MM.1S (cell line): Measurements from ENCODE around the gene PTPN20.

Experiments
- DNase-seq: peaks from one replicate; pipeline ENCODE4 v3.0.0-alpha.2; 2015
- H2AFZ ChIP-seq: fragments of 300-600 bp; sonication (generic); 2 replicates; pipeline ENCODE4 v1.6.0; 2016; ENCODE audit warnings: antibody characterized with exemption, low read length
- H3F3A ChIP-seq: fragments of 300-600 bp; sonication (generic); 2 replicates; pipeline ENCODE4 v1.6.1; 2016; ENCODE audit warnings: mild to moderate bottlenecking, antibody characterized with exemption, low read length, moderate library complexity, mixed read lengths; ENCODE audit not compliant: insufficient read depth
- H3K27ac ChIP-seq: fragments of 300-600 bp; sonication (generic); 2 replicates; pipeline ENCODE4 v1.5.1; 2016; ENCODE audit warnings: mild to moderate bottlenecking, low read length
- H3K27me3 ChIP-seq: fragments of 300-600 bp; sonication (generic); replicated peaks from 2 replicates; pipeline ENCODE4 v1.6.0; 2016; ENCODE audit warnings: low read length; ENCODE audit not compliant: insufficient read depth
- H3K36me3 ChIP-seq: fragments of 300-600 bp; sonication (generic); replicated peaks from 2 replicates; pipeline ENCODE4 v1.6.1; 2016; ENCODE audit warnings: mild to moderate bottlenecking, low read length, mixed read lengths; ENCODE audit not compliant: insufficient read depth
- H3K4me1 ChIP-seq: fragments of 300-600 bp; sonication (generic); 2 replicates; pipeline ENCODE4 v1.6.1; 2016; ENCODE audit warnings: low read length, mixed read lengths
- H3K4me2 ChIP-seq: fragments of 300-600 bp; sonication (generic); 2 replicates; pipeline ENCODE4 v1.6.0; 2016; ENCODE audit warnings: low read depth, low read length
- H3K4me3 ChIP-seq: fragments of 300-600 bp; sonication (generic); 2 replicates; pipeline ENCODE4 v1.5.1; 2016; ENCODE audit warnings: low read length, mixed read lengths
- H3K79me2 ChIP-seq: fragments of 300-600 bp; sonication (generic); 2 replicates; pipeline ENCODE4 v1.6.1; 2016; ENCODE audit warnings: mixed run types, low read length, mixed read lengths
- H3K9ac ChIP-seq: fragments of 300-600 bp; sonication (generic); 2 replicates; pipeline ENCODE4 v1.6.1; 2016; ENCODE audit warnings: low read length, mixed read lengths
- H3K9me2 ChIP-seq: fragments of 300-600 bp; sonication (generic); replicated peaks from 2 replicates; pipeline ENCODE4 v1.6.1; 2016; ENCODE audit warnings: mild to moderate bottlenecking, low read length, mixed read lengths; ENCODE audit not compliant: insufficient read depth
- H3K9me3 ChIP-seq: fragments of 300-600 bp; sonication (generic); replicated peaks from 2 replicates; pipeline ENCODE4 v1.6.1; 2016; ENCODE audit warnings: mild to moderate bottlenecking, low read length, mixed read lengths; ENCODE audit not compliant: insufficient read depth
- H4K20me1 ChIP-seq: fragments of 300-600 bp; sonication (generic); 2 replicates; pipeline ENCODE4 v1.6.1; 2016; ENCODE audit warnings: mild to moderate bottlenecking, low read length, moderate library complexity, mixed read lengths; ENCODE audit not compliant: insufficient read depth
- EZH2 ChIP-seq: fragments of 300-600 bp; sonication (generic); optimal IDR thresholded peaks from 2 replicates; pipeline ENCODE3; 2017; ENCODE audit warnings: low read depth, mild to moderate bottlenecking, antibody characterized with exemption, low read length, mixed read lengths
- EZH2phosphoT487 ChIP-seq: fragments of 300-600 bp; sonication (generic); IDR thresholded peaks from 2 replicates; pipeline ENCODE4 v1.6.1; 2018; ENCODE audit warnings: antibody characterized with exemption, low read length
- TF ChIP-seq, protein P1 (sequence below): fragments of 300-600 bp; sonication (generic); IDR thresholded peaks from 2 replicates; pipeline ENCODE4 v1.5.1; 2016; ENCODE audit warnings: antibody characterized with exemption, low read length, mixed read lengths

The PTPN20 gene

DNA sequence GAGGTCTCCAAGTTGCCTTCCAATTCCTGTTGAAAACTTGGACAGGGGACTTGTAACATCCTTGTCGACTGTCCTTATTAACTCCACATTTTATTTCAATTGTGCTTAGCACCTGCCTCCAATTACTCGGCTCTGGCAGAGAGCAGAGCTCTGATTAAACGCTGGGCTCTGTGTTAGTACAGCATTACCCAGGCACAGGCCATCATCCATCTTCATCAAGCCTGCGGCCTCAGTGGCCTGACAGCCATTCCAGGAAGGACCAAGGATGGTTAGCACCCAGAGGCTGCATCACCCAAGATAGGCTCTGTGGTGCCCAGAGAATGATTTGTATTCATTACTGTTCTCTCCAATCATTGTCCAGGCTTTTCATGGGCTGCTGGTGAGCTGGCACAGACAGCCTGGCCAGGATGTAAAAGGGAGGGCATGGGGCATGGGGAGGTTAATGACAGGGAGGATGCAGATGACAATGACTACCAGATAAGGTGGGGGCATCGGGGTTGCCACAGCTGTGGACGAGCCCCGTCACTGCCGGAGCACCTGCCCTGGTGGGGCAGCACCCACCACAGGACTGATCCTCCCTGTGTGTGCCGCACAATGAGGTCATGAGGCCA lies 123.3 kb downstream of the PTPN20 start:
- H3K9me2 ChIP-seq: no peaks in the 10 kb centered on the region
- no peaks in the 10 kb centered on the region for H3K27me3 ChIP-seq
- H3K36me3 ChIP-seq: no peaks in the 10 kb centered on the region
- H4K20me1 ChIP-seq: no peaks in the 10 kb centered on the region
- no peak overlapping the region for H3K4me3 ChIP-seq
- H3F3A ChIP-seq: no peaks in the 10 kb centered on the region
- no peak overlapping the region for H3K4me2 ChIP-seq
- no peak overlapping the region for H3K9ac ChIP-seq
- H2AFZ ChIP-seq: no peak overlapping the region
- H3K4me1 ChIP-seq: no peaks in the 10 kb centered on the region
- no peak for DNase-seq
- TF ChIP-seq, protein P1, sequence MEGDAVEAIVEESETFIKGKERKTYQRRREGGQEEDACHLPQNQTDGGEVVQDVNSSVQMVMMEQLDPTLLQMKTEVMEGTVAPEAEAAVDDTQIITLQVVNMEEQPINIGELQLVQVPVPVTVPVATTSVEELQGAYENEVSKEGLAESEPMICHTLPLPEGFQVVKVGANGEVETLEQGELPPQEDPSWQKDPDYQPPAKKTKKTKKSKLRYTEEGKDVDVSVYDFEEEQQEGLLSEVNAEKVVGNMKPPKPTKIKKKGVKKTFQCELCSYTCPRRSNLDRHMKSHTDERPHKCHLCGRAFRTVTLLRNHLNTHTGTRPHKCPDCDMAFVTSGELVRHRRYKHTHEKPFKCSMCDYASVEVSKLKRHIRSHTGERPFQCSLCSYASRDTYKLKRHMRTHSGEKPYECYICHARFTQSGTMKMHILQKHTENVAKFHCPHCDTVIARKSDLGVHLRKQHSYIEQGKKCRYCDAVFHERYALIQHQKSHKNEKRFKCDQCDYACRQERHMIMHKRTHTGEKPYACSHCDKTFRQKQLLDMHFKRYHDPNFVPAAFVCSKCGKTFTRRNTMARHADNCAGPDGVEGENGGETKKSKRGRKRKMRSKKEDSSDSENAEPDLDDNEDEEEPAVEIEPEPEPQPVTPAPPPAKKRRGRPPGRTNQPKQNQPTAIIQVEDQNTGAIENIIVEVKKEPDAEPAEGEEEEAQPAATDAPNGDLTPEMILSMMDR: no peak
- TF ChIP-seq EZH2phosphoT487 (no peak), EZH2 (no peak)
- H3K9me3 ChIP-seq: no peaks in the 10 kb centered on the region
- no peaks in the 10 kb centered on the region for H3K79me2 ChIP-seq
- H3K27ac ChIP-seq: no peak overlapping the region

DNA sequence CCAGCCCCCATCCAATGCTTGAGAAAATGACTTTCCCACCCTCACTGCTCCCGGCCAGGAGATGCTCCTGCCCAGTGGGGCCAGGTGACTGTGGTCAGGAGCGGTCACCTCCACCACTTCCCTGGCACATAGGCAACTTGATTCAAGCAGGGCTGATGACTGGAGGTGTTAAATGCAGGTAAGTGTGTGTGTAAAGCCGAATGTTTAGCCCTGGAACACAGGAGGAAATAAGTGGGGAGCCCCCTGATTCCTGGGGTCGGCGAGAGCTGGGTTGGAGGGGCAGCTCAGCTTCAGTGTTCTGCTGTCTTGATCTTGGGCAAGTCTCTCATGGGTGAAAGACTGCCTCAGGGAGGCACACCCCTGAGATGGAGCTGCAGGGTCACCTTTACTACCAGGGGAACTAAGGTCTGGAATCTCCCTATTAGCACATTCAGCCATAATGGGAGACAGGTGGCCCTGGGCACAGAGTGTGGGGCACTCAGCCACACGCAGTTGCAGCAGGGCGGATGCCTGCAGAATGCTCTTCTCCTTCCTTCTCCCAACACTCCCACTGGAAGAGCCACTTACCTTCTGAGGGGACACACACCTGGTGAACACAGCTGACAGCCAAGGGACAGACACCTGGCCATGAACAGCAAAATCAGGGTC lies 124.1 kb downstream of the PTPN20 start:
- H3F3A ChIP-seq: no peaks in the 10 kb centered on the region
- no peak overlapping the region for H2AFZ ChIP-seq
- H3K27me3 ChIP-seq: no peaks in the 10 kb centered on the region
- no peaks in the 10 kb centered on the region for H3K9me3 ChIP-seq
- H3K4me1 ChIP-seq: no peaks in the 10 kb centered on the region
- H3K79me2 ChIP-seq: no peaks in the 10 kb centered on the region
- no peak overlapping the region for H3K4me3 ChIP-seq
- H3K9ac ChIP-seq: no peak overlapping the region
- no peak for TF ChIP-seq EZH2phosphoT487
- TF ChIP-seq, protein P1: no peak
- no peak for TF ChIP-seq EZH2
- H4K20me1 ChIP-seq: no peaks in the 10 kb centered on the region
- H3K36me3 ChIP-seq: no peaks in the 10 kb centered on the region
- DNase-seq: no peak
- no peaks in the 10 kb centered on the region for H3K9me2 ChIP-seq
- no peak overlapping the region for H3K4me2 ChIP-seq
- no peak overlapping the region for H3K27ac ChIP-seq

DNA sequence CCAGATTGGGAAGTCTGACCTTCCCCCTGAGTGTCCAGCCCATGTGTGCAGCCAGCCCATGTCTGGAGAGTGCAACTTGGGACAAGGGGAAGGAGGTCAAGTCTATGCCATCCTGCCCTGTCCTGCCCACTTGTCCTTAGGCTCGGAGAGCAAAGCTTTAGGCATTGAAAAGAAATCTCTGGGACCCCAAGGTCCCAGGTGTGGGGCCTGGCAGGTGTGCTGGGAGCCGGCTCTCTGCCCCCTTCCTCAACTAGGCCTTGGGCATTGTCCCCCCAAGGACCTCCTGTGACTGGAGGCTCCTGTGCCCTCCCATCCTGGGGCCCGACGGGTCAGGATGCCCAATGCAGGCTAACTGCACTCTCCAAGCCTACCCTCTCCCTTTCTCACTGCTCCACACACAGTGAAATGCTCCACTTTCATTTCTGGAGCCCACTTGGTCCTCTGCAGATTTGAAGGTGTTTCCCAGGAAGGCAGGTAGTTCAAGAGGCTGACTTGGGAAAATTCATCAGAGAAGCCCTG lies 124.7 kb downstream of the PTPN20 start:
- no peak for TF ChIP-seq EZH2phosphoT487
- H3K4me3 ChIP-seq: no peak overlapping the region
- no peaks in the 10 kb centered on the region for H4K20me1 ChIP-seq
- H3K36me3 ChIP-seq: no peaks in the 10 kb centered on the region
- H3K4me2 ChIP-seq: no peak overlapping the region
- no peaks in the 10 kb centered on the region for H3K9me2 ChIP-seq
- H3K4me1 ChIP-seq: no peaks in the 10 kb centered on the region
- no peaks in the 10 kb centered on the region for H3K79me2 ChIP-seq
- no peaks in the 10 kb centered on the region for H3F3A ChIP-seq
- H3K27me3 ChIP-seq: no peaks in the 10 kb centered on the region
- no peaks in the 10 kb centered on the region for H3K9me3 ChIP-seq
- DNase-seq: no peak
- no peak overlapping the region for H2AFZ ChIP-seq
- no peak overlapping the region for H3K27ac ChIP-seq
- no peak overlapping the region for H3K9ac ChIP-seq

DNA sequence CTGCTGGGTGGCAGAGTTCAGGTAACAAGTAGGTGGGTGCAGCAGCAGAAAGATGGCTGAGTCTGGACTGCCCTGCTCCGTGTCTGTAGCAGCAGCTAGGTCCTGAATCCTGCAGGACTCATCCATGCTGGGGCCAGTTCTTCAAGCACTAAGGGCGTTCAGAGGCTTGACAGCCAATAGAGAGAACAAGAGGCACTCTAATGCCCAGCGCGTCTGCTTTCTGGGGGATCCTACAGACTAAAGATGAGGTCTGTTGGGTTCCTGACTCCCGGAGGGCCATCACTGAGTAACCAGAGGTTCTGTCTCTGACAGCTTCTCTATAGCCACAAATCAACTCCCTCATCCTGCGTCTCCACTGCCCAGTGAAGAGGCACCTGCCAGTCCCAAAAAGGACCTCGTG lies 125.5 kb downstream of the PTPN20 start:
- Histone ChIP-seq H3K9ac (no peak overlapping the region), H3K79me2 (no peaks in the 10 kb centered on the region), H2AFZ (no peak overlapping the region), H4K20me1 (no peaks in the 10 kb centered on the region), H3K27me3 (no peaks in the 10 kb centered on the region), H3K4me1 (no peaks in the 10 kb centered on the region), H3K36me3 (no peaks in the 10 kb centered on the region), H3K4me2 (no peak overlapping the region), H3K4me3 (no peak overlapping the region), H3F3A (no peaks in the 10 kb centered on the region), H3K9me2 (no peaks in the 10 kb centered on the region), H3K9me3 (no peaks in the 10 kb centered on the region), H3K27ac (no peak overlapping the region)
- TF ChIP-seq EZH2 (no peak), EZH2phosphoT487 (no peak)
- TF ChIP-seq, protein P1: no peak
- DNase-seq: no peak
